ENCODE results near the gene PSMC5.
"Not testable (repeated sequence)": the region's sequence is repeated elsewhere in the genome, so short reads cannot be mapped to it uniquely, and the experiment has no call there.

The PSMC5 gene

GRCh38 chr17:63854709-63855108 lies 27.5 kb downstream of the PSMC5 start:
- Histone ChIP-seq H3K4me1 (ENCODE audit: insufficient read depth, low read length) (no peaks in the 10 kb centered on the region), H4K20me1 (ENCODE audit: insufficient read depth, low read length) (no peaks in the 10 kb centered on the region), H3K9me3 (ENCODE audit: insufficient read depth, low read length, severe bottlenecking) (no peaks in the 10 kb centered on the region), H3K4me2 (ENCODE audit: insufficient read depth, low read length) (no peak overlapping the region), H3K27me3 (ENCODE audit: insufficient read depth, low read length, poor library complexity) (peaks cover 3% of the 10 kb centered on the region), H3K27ac (ENCODE audit: low read length) (no peak overlapping the region), H3K9ac (ENCODE audit: low read depth, low read length) (no peak overlapping the region), H3K36me3 (ENCODE audit: insufficient read depth, low read length) (no peaks in the 10 kb centered on the region), H3K4me3 (ENCODE audit: low read depth in 1 of 2, low read length in 2 of 2) (no peak overlapping the region), H3K79me2 (ENCODE audit: insufficient read depth, low read length) (no peaks in the 10 kb centered on the region), H2AFZ (ENCODE audit: low read depth, low read length) (no peak overlapping the region)
- DNase-seq, result no peak
- ATAC-seq (ENCODE audit: insufficient read depth, low read depth), result no peak
- TF ChIP-seq CTCF (IDR thresholded peaks at IDR 0.05; ENCODE audit: borderline replicate concordance, extremely low read depth, low read length, poor library complexity, severe bottlenecking), result no peak
- no peak for TF ChIP-seq EZH2 (IDR thresholded peaks at IDR 0.05; ENCODE audit: borderline replicate concordance, low read depth, low read length, severe bottlenecking)

- DNase-seq (no peak), ATAC-seq (ENCODE audit: insufficient read depth, low read depth) (no peak)
- Histone ChIP-seq H4K20me1 (ENCODE audit: insufficient read depth, low read length) (no peaks in the 10 kb centered on the region), H3K9ac (ENCODE audit: low read depth, low read length) (no peak overlapping the region), H3K4me3 (ENCODE audit: low read depth in 1 of 2, low read length in 2 of 2) (no peak overlapping the region), H3K4me1 (ENCODE audit: insufficient read depth, low read length) (no peaks in the 10 kb centered on the region), H2AFZ (ENCODE audit: low read depth, low read length) (no peak overlapping the region), H3K9me3 (ENCODE audit: insufficient read depth, low read length, severe bottlenecking) (no peaks in the 10 kb centered on the region), H3K27me3 (ENCODE audit: insufficient read depth, low read length, poor library complexity) (peaks cover 5% of the 10 kb centered on the region), H3K27ac (ENCODE audit: low read length) (no peak overlapping the region), H3K4me2 (ENCODE audit: insufficient read depth, low read length) (no peak overlapping the region), H3K36me3 (ENCODE audit: insufficient read depth, low read length) (no peaks in the 10 kb centered on the region), H3K79me2 (ENCODE audit: insufficient read depth, low read length) (no peaks in the 10 kb centered on the region)
- TF ChIP-seq EZH2 (IDR thresholded peaks at IDR 0.05; ENCODE audit: borderline replicate concordance, low read depth, low read length, severe bottlenecking) (no peak), CTCF (IDR thresholded peaks at IDR 0.05; ENCODE audit: borderline replicate concordance, extremely low read depth, low read length, poor library complexity, severe bottlenecking) (no peak)
These were observed 28.0 kb downstream of the PSMC5 start for GRCh38 chr17:63855185-63855584.

GRCh38 chr17:63856425-63856824 lies 29.2 kb downstream of the PSMC5 start:
- not testable (repeated sequence) for H4K20me1 ChIP-seq (ENCODE audit: insufficient read depth, low read length); H3K36me3 ChIP-seq (ENCODE audit: insufficient read depth, low read length); H3K27ac ChIP-seq (ENCODE audit: low read length); DNase-seq; H3K4me1 ChIP-seq (ENCODE audit: insufficient read depth, low read length); H3K4me3 ChIP-seq (ENCODE audit: low read depth in 1 of 2, low read length in 2 of 2); H3K9ac ChIP-seq (ENCODE audit: low read depth, low read length); H3K9me3 ChIP-seq (ENCODE audit: insufficient read depth, low read length, severe bottlenecking); H2AFZ ChIP-seq (ENCODE audit: low read depth, low read length); H3K79me2 ChIP-seq (ENCODE audit: insufficient read depth, low read length); ATAC-seq (ENCODE audit: insufficient read depth, low read depth); H3K4me2 ChIP-seq (ENCODE audit: insufficient read depth, low read length)
- peaks cover 13% of the 10 kb centered on the region for H3K27me3 ChIP-seq (ENCODE audit: insufficient read depth, low read length, poor library complexity)

- H3K4me3 ChIP-seq (ENCODE audit: low read depth in 1 of 2, low read length in 2 of 2), result no peak overlapping the region
- no peaks in the 10 kb centered on the region for H3K4me1 ChIP-seq (ENCODE audit: insufficient read depth, low read length)
- H3K9ac ChIP-seq (ENCODE audit: low read depth, low read length), result no peak overlapping the region
- H3K27me3 ChIP-seq (ENCODE audit: insufficient read depth, low read length, poor library complexity), result peaks cover 13% of the 10 kb centered on the region
- H2AFZ ChIP-seq (ENCODE audit: low read depth, low read length), result no peak overlapping the region
- no peak overlapping the region for H3K4me2 ChIP-seq (ENCODE audit: insufficient read depth, low read length)
- no peak for TF ChIP-seq EZH2 (IDR thresholded peaks at IDR 0.05; ENCODE audit: borderline replicate concordance, low read depth, low read length, severe bottlenecking)
- TF ChIP-seq CTCF (IDR thresholded peaks at IDR 0.05; ENCODE audit: borderline replicate concordance, extremely low read depth, low read length, poor library complexity, severe bottlenecking), result no peak
- H3K27ac ChIP-seq (ENCODE audit: low read length), result no peak overlapping the region
- no peaks in the 10 kb centered on the region for H3K36me3 ChIP-seq (ENCODE audit: insufficient read depth, low read length)
- DNase-seq, result no peak
- no peaks in the 10 kb centered on the region for H3K9me3 ChIP-seq (ENCODE audit: insufficient read depth, low read length, severe bottlenecking)
- no peak for ATAC-seq (ENCODE audit: insufficient read depth, low read depth)
- H4K20me1 ChIP-seq (ENCODE audit: insufficient read depth, low read length), result no peaks in the 10 kb centered on the region
- no peaks in the 10 kb centered on the region for H3K79me2 ChIP-seq (ENCODE audit: insufficient read depth, low read length)
These were observed 32.0 kb downstream of the PSMC5 start for GRCh38 chr17:63859257-63859656.

Measured in DND-41 (cell line).